Cardiac fibroblast (primary cell): ENCODE data around the gene ANLN.

Source experiments
- DNase-seq, 2 donors: peaks; one replicate each; pipeline versions ENCODE4 v3.0.0 to v3.0.0-alpha.2; 2010; ENCODE audit warnings: low read depth in 2 of 2
- H3K4me3 ChIP-seq, 2 donors: replicated peaks in 1 of 2; 1 replicate in 1 of 2; 2 replicates in 1 of 2; pipeline ENCODE4 v1.5.1; 2011; ENCODE audit warnings: low read depth in 2 of 2, low read length in 2 of 2, mild to moderate bottlenecking in 2 of 2, moderate library complexity in 1 of 2
- CTCF ChIP-seq: IDR thresholded peaks from one replicate; pipeline ENCODE4 v1.5.1; 2011; ENCODE audit warnings: low read depth, mild to moderate bottlenecking, low read length, inconsistent platforms

The ANLN gene

DNA sequence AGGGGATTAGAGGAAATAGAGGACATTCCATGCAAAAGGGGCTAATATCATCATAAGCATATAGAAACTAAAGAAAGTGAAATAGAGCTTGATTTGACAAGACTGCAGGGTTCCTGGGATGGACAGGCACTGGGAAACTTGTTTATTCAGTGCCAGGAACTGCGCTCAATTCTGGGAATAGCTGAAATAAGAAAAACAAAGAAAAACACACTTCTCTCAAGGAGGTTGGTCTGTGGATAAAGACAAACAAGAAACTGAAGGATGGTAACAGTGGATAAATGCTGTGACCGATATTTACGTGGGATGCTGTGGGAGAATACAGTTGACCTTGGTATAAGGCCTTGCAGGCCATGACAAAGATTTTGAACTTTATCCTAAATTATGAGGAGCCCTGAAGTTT lies 40.9 kb upstream of the ANLN start:
- TF ChIP-seq CTCF, result no peak
- DNase-seq, result no peak

DNA sequence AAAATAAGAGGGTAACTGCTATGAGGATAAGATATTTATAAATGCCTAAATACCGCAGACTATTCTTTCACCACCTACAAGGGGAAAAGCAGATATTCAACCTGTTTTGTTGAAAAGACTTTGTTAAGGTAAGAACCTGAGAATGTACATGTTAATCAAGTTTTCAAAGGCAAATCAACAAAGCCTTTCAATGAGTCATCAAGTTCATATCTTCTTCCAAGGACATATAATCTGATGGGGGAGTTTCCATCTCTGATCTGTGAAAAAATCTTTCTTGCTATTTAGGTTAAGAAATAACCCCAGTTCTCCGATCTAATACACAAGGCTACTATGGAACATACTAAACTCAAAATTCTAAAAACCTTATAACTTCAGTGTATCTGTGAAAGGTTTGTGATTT lies 40.0 kb upstream of the ANLN start:
- TF ChIP-seq CTCF, result no peak
- H3K4me3 ChIP-seq, result no peak overlapping the region
- DNase-seq, result no peak

More for the DNA sequence above, 40.9 kb upstream of the ANLN start:
- no peak overlapping the region for H3K4me3 ChIP-seq

DNA sequence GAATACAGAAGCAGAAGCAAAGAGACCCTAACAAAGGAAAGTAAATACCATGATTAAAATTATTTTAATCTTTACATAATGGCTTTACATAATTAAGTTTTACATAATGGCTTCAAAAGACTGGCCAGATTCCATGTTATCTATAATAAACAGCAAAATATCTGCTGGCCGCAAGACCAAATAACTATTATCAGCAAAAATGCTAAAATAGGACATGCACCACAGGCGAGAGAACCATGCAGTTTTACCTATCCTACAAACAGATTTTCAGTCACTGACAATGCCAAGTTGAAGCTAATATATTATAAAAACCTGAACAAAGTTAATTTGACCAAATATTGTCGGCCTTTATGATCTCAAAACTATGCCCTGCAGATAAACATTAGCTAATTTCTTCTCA lies 34.2 kb upstream of the ANLN start:
- no peak for DNase-seq
- no peak for TF ChIP-seq CTCF
- H3K4me3 ChIP-seq, result no peak overlapping the region

DNA sequence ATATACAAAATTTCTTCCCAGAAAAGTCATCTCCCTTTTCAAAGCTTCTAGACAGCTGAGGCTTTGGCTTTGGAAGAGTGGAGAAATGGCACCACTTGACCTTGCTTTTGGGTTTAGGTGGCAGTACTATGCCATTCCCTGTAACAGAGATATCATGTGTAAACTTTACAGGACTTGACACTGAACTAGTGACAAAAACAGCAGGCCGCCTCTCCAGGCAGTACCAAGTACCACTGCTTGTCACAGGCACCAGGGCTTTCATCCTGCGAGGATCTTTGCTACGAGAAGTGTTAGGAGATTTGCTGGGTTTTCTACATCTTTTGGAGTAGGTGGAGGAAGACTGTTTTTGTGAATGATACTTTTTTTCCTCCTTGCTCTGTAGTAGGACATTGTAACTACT lies 32.6 kb upstream of the ANLN start:
- H3K4me3 ChIP-seq, result no peak overlapping the region
- TF ChIP-seq CTCF, result no peak
- DNase-seq, result no peak

DNA sequence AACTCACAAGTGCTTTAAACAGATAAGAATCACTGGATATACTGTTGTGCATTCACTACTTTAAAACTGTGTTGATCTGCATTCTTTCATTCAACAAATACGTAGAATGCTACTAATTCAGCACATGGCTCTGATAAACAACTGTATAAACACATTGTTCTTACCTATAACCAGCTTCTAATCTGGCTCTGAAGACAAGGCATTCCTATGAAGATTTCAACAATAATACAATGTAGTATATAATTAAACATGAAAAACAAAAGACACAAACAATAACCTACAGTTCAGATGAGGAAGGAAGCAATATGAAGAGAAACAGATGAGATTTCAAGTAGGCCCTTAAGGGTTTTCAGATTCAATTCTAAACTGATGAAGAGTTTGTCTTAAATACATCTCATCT lies 31.1 kb upstream of the ANLN start:
- no peak for DNase-seq
- TF ChIP-seq CTCF, result no peak
- H3K4me3 ChIP-seq, result no peak overlapping the region

DNA sequence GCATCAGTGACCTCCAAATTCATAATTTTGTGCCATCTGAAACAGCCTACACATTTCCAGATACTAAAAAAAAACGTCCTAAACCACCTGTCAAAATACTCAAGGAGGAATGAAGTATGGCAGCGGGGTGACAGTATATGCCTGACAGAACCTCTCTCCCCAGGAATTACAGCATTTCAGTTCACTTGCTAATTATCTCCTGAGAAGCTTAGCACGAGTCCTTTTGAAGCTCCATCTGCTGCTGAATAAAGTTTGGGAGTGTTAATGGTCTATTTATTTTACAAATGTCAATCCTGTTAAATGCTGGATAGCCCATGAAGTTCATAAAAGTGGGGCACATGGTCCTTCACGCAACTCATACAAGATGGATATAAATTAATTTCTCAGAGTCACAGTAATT lies 29.4 kb upstream of the ANLN start:
- H3K4me3 ChIP-seq, result no peak overlapping the region
- no peak for TF ChIP-seq CTCF
- no peak for DNase-seq

- no peak for TF ChIP-seq CTCF
- DNase-seq, result no peak
- H3K4me3 ChIP-seq, result no peak overlapping the region
Observed at GRCh38 chr7:36361227-36361626, 28.4 kb upstream of the ANLN start.
